Lower leg skin (tissue), 3 donors: ENCODE data around the gene UTS2R.

ENCODE experiments used
- POLR2A ChIP-seq, 2 donors: fragments of 450-650 bp; IDR thresholded peaks; one replicate each; pipeline ENCODE4 v1.6.1; 2016 to 2017; ENCODE audit warnings: antibody characterized with exemption in 2 of 2, mild to moderate bottlenecking in 1 of 2, moderate library complexity in 1 of 2
- TF ChIP-seq, protein P1 (sequence below), 3 donors: fragments of 450-650 bp; IDR thresholded peaks; one replicate each; pipeline ENCODE4 v1.5.1; 2016; ENCODE audit warnings: antibody characterized with exemption in 3 of 3, mild to moderate bottlenecking in 3 of 3, moderate library complexity in 2 of 3

DNA sequence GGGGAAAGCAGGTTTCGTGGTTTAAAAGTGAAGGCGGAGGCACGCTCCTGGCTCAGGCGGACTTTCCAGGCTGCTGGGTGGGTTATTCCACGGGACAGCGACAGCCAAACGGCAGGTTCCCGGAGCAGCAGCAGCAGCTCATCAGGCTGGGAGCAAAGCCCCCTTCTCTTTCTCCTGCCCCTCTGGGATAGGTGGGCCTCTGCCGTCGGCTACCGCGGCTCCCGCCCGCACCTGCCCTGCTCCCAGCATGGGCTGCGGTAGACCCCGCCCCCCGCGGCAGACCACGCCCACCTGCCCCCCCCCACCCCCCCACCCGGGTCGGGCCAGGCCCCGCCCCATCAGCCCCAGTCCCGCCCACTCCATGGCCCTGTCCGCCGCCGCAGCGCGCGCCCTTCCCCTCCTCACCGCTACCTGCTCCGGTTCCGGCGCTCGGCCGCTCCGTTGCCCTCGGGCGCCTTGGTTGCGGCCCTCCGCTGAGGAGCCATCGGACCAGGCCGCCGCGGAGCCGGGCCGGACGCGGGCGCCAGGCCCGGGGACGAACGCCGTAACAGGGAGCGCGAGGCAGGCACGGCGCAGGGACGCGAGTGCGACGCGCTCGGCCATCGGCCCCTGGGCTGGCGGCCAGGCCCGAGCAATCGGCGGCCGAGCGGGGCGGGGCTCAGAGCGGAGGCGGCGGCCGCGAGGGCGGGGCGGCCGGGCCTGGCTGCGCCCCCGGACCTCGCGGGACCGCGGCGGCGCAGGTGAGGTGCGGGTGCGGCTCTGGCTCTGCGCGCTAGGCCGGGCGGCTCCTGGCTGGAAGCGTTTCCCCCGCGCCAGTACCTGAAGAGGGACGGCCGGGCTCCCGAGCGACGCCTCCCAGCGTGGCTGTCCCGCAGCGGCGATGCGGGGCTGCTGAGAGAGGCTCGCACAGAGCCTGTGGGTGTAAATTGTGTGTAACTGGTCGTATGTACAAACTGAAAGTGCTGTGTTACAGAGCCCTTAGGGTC lies 46.7 kb downstream of the UTS2R start, which contains the start of the genes HEXD and OGFOD3:
- peak in 1 of 2 donors; percentile 33 for TF ChIP-seq POLR2A (IDR thresholded peaks at IDR 0.05)
- TF ChIP-seq, protein P1, sequence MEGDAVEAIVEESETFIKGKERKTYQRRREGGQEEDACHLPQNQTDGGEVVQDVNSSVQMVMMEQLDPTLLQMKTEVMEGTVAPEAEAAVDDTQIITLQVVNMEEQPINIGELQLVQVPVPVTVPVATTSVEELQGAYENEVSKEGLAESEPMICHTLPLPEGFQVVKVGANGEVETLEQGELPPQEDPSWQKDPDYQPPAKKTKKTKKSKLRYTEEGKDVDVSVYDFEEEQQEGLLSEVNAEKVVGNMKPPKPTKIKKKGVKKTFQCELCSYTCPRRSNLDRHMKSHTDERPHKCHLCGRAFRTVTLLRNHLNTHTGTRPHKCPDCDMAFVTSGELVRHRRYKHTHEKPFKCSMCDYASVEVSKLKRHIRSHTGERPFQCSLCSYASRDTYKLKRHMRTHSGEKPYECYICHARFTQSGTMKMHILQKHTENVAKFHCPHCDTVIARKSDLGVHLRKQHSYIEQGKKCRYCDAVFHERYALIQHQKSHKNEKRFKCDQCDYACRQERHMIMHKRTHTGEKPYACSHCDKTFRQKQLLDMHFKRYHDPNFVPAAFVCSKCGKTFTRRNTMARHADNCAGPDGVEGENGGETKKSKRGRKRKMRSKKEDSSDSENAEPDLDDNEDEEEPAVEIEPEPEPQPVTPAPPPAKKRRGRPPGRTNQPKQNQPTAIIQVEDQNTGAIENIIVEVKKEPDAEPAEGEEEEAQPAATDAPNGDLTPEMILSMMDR (IDR thresholded peaks at IDR 0.05), result no peak
